Activated T-helper 1 cell treated with anti-CD3 and anti-CD28 coated beads, Interleukin-2, amount 50 U/mL, for 16 hours (primary cell): ENCODE measurements around the gene NFKBIB.
A peak's percentile ranks its signal among the peaks of the same experiment; 100 is the strongest.
"Not testable (repeated sequence)": the region's sequence is repeated elsewhere in the genome, so short reads cannot be mapped to it uniquely, and the experiment has no call there.

Source experiments
- DNase-seq, 2 donors: peaks; one replicate each; pipeline ENCODE4 v3.0.0-alpha.2; 2020; ENCODE audit warnings: low read depth in 1 of 2, low spot score in 1 of 2

Gene NFKBIB

GRCh38 chr19:38924388-38924787, 24.6 kb downstream of the NFKBIB start:
- DNase-seq = no peak

DNA sequence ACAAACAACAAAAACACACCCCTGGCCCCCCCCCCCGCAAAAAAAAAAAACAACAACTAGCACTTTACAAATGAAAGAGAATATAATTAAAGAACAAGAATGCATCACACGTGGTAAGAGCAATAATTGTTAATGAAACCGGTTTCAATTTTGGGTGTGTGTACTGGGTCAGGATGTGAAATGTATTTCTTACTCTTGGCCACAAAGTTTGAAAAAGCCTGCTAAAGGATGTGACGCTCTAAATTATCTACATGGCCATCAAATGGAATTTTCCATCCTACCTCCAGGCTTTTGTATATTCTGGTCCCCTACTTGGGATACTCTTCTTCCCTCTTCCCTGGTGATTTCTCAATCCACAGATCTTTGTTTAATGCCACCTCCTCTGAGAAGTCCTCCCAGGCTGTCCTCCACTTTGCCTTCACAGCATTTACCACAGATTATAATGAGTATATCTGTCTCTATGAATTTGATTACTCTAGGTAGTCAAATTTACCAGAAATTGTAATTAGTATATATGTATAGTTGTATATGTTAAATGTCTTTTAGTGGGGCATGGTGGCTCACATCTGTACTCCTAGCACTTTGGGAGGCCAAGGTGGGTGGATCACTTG, 28.7 kb downstream of the NFKBIB start:
- DNase-seq = no peak

- DNase-seq = peak; percentile 81 to 91
These were observed 30.4 kb downstream of the NFKBIB start, which contains the start of gene SARS2 for GRCh38 chr19:38929929-38930775. SARS2 (minus strand) TSS chr19:38930763; CDS start chr19:38930736, 27 bp downstream.

GRCh38 chr19:38930776-38931520, 31.2 kb downstream of the NFKBIB start, which contains the start of gene MRPS12:
MRPS12 (plus strand) TSS chr19:38930944; CDS start chr19:38931295, 351 bp downstream.
- peak; percentile 95 for DNase-seq

- no peak for DNase-seq
These were observed 31.7 kb downstream of the NFKBIB start for GRCh38 chr19:38931521-38931793.

DNA sequence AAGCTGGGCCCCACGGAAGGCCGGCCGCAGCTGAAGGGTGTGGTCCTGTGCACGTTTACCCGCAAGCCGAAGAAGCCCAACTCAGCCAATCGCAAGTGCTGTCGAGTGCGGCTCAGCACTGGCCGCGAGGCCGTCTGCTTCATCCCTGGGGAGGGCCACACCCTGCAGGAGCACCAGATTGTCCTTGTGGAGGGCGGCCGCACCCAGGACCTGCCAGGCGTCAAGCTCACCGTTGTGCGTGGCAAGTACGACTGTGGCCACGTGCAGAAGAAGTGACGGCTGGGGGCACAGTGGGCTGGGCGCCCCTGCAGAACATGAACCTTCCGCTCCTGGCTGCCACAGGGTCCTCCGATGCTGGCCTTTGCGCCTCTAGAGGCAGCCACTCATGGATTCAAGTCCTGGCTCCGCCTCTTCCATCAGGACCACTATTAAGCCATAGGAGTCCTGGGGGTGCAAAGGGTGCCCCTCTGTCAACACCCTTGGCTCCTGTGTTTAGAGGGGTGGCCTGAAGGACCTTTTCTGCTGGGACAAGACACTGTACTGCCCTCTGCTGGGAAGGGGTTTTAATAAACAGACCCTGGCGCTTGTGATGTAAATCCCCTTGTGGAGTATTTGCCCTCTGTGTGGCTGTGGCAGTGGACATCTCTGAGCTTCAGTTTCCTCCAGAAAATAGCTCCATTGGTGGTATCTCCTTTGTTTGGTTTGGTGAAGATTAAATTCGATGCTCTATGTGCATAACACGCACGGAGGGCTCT, 32.8 kb downstream of the NFKBIB start:
- no peak for DNase-seq

DNA sequence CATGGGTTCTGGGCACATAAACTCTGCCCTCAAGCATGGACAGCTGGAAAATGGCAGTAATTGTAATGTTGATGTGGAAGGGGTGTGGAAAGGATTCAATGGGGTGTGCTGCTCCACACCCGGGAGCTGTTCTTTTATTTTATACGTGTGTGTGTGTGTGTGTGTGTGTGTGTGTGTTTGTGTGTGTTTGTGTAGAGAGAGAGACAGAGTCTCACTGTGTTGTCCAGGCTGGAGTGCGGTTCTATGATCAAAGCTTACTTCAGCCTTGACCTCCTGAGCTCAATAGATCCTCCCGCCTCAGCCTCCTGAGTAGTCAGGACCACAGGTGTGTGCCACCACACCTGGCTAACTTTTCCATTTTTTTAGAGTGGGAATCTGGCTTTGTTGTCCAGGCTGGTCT, 33.8 kb downstream of the NFKBIB start:
- DNase-seq = no peak

DNA sequence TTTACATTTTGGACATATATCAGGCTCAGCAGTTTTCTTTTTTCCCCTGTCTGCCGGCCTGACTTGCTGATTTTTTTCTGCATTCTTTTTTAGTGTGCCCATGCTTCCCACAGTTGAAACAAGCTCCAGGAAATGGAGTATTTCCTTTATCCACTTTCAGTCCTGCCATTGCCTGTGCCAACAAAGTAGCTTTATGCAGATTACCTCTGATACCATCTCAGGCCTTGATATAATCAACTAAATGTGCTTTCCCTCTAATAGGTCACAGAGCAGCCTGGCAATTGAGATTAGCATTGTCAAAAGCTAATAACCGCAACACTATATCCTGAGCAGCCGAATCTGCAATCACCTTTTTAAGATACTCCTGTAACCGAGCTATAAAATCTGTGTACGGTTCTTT, 40.2 kb downstream of the NFKBIB start:
- no peak for DNase-seq

- not testable (repeated sequence) for DNase-seq
These were observed 41.7 kb downstream of the NFKBIB start for GRCh38 chr19:38941466-38941865.

- DNase-seq = no peak
These were observed 42.2 kb downstream of the NFKBIB start for GRCh38 chr19:38941979-38942378.

GRCh38 chr19:38942471-38943181, 42.9 kb downstream of the NFKBIB start:
- DNase-seq = no peak

DNA sequence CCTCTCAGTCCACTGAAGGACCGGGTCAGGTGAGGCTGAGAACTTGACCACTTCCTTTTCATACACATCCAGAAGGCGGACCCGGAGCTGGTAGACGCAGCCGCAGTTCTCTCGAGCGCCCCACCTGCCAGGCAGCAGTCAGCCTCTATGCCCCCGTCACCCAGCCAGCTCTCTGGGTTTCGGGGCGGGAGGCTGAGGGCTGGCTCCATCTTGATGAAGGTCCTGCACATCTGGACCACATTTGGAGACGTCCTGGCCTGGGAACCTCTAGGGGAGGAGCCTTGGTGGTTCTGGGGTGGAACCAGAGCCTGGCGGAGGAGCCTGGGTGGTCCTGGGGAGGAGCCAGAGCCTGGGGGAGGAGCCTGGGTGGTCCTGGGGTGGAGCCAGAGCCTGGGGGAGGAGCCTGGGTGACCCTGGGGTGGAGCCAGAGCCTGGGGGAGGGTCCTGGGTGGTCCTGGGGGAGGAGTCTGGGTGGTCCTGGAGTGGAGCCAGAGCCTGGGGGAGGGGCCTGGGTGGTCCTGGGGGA, 45.3 kb downstream of the NFKBIB start:
- no peak for DNase-seq

DNA sequence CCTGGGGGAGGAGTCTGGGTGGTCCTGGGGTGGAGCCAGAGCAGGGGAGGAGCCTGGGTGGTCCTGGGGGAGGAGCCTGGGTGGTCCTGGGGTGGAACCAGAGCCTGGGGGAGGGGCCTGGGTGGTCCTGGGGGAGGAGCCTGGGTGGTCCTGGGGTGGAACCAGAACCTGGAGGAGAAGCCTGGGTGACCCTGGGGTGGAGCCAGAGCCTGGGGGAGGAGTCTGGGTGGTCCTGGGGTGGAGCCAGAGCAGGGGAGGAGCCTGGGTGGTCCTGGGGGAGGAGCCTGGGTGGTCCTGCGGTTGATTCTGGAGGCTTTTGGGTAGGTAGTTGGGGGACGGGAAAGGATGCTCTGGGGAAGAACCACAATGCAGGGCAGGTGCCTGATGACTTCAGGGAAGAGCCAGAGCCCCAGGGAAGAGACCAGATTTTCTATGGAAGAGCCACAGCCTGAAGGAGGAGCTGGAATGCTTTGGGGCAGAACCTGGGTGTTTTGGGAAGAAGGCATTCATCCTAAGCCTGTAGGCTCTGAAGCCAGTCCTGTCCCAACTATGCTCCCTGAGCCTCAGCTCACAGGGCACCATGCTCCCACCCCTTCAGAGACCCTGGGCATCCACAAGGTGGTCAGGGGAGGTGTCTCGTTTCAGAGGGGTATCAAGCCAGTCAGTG, 45.9 kb downstream of the NFKBIB start:
- no peak for DNase-seq

DNA sequence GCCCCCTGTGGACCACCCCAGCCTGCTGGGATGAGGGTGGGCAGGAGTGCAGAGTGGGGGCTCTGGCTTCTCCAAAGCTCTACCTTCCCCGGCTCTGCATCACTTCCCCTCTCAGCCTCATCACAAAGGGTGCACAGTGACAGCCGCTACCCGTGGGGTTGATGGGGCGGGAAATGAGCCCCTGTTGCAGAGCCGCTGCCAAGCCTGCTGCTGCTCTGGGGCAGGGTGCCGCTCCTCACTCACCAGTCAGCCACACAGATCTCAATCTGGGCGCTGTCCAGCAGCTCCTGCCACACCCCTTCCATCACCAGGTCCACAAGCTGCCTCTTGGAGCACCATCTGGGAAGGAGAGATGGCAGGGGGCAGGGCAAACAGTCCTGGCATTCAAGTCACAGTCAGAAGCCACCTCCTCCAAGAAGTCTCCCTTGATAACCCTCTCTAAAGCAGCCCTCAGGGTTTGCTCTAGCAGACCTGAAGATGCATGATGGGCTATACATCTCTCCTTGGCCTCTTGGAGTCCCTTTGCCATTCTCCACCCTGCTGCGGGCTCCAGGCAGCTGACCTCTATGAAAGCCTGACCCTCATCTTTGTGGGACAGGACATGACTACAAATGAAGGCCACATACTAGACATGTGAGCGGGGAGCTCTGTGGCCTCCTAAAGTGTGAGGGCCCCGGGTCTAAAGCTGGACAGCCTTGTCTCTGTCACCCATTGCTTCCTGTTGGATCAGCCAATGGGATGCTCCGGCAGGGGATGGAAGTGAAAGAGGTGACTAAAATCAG, 46.7 kb downstream of the NFKBIB start:
- DNase-seq = no peak

DNA sequence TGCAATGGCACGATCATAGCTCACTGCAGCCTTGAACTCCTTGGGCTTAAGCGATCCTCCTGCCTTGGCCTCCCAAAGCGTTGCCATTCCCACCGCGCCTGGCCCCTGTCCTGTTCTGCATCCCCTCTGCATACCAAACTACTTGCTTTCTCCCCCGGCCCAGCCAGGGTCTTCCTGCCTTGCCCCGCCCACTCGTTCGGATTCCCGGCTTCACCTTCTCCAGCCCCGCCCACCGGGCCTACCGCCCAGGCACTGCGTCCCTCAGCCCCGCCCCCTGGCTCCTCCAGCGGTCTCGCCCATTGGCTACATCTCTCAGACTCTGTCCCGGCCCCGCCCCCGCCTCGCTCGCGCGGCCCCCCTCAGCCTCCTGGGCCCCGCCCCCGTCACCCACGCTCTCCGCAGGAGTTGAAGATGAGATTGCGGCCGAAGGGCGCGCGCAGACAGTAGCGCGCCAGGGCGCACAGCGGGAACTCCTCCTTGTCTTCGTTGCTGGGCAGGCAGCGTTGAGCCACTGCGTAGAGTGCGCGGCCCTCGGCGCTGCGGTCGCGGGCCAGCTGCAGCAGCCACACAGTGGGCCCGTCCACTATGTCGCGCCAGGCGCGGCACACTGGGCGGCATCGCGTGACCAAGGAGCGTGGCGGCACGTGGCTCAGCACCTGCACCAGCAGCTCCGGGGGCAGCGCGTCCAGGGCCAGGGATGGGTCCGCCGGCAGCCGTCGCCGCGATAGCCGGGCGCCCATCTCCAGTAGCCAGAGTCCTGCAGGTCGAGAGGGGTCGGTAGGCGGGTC, 50.0 kb downstream of the NFKBIB start:
- peak; percentile 41 to 68 for DNase-seq

DNA sequence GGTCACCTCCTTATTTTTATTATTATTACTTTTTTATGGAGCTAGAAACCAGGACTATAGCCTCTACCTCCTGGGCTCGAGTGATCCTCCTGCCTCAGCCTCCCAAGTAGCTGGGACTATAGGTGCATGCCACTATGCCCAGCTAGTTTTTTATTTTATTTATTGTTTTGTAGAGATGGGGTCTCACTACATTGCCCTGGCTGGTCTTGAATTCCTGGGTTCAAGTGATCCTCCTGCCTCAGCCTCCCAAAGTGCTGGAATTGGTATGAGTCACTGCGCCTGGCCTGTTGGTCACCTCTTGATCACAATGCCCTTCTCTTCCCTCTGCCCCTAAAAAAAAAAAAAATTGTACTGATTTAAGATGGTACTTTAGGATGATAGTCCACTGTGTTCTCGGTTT, 51.4 kb downstream of the NFKBIB start:
- DNase-seq = no peak

GRCh38 chr19:38952395-38953165, 52.8 kb downstream of the NFKBIB start:
- no peak for DNase-seq

GRCh38 chr19:38953677-38954076, 53.9 kb downstream of the NFKBIB start:
- DNase-seq = no peak
